RWPE2 (cell line): ENCODE data around the gene CLMN.

ENCODE experiments used
- ATAC-seq: fragments of 200-7000 bp; cut with Tn5 transposase; 3 replicates; pipeline ENCODE4 v1.9.1; 2021; ENCODE audit warnings: low read depth
- DNase-seq: peaks from one replicate; pipeline ENCODE4 v3.0.0-alpha.2; 2020; ENCODE audit warnings: low spot score
- H3K27ac ChIP-seq: fragments of 450-650 bp; 2 replicates; pipeline ENCODE4 v1.5.1; 2017; ENCODE audit warnings: mild to moderate bottlenecking; ENCODE audit not compliant: poor library complexity, severe bottlenecking
- H3K27me3 ChIP-seq: fragments of 250-450 bp; sonication (Bioruptor Pico); 2 replicates; pipeline ENCODE4 v1.5.1; 2021; ENCODE audit warnings: mild to moderate bottlenecking, moderate library complexity; ENCODE audit not compliant: insufficient read depth, poor library complexity, severe bottlenecking
- H3K36me3 ChIP-seq: fragments of 250-450 bp; sonication (Bioruptor Pico); 2 replicates; pipeline ENCODE4 v1.5.1; 2020; ENCODE audit warnings: low read depth, mild to moderate bottlenecking, moderate library complexity
- H3K4me1 ChIP-seq: fragments of 250-450 bp; sonication (Bioruptor Pico); 2 replicates; pipeline ENCODE4 v1.5.1; 2021; ENCODE audit warnings: mild to moderate bottlenecking, moderate library complexity; ENCODE audit not compliant: insufficient read depth, poor library complexity, severe bottlenecking
- H3K4me3 ChIP-seq: fragments of 250-450 bp; sonication (Bioruptor Pico); 2 replicates; pipeline ENCODE4 v1.5.1; 2021; ENCODE audit warnings: mild to moderate bottlenecking, moderate library complexity; ENCODE audit not compliant: severe bottlenecking
- H3K9me3 ChIP-seq: fragments of 250-450 bp; sonication (Bioruptor Pico); 2 replicates; pipeline ENCODE4 v1.5.1; 2021; ENCODE audit warnings: mild to moderate bottlenecking, moderate library complexity; ENCODE audit not compliant: severe bottlenecking
- CTCF ChIP-seq: fragments of 450-650 bp; IDR thresholded peaks from one replicate; pipeline ENCODE4 v1.5.1; 2017; ENCODE audit warnings: mild to moderate bottlenecking, moderate library complexity; ENCODE audit not compliant: poor library complexity, severe bottlenecking

CLMN gene

GRCh38 chr14:95233702-95234241, 85.9 kb downstream of the CLMN start:
- no peaks in the 10 kb centered on the region for H3K27me3 ChIP-seq
- no peak for TF ChIP-seq CTCF
- H3K36me3 ChIP-seq, result no peaks in the 10 kb centered on the region
- H3K4me3 ChIP-seq, result no peak overlapping the region
- ATAC-seq (no peak), DNase-seq (no peak)
- no peaks in the 10 kb centered on the region for H3K9me3 ChIP-seq
- no peaks in the 10 kb centered on the region for H3K4me1 ChIP-seq
- H3K27ac ChIP-seq, result no peak overlapping the region

GRCh38 chr14:95232894-95233584, 86.7 kb downstream of the CLMN start:
- no peak for ATAC-seq
- no peaks in the 10 kb centered on the region for H3K36me3 ChIP-seq
- no peak for TF ChIP-seq CTCF
- no peaks in the 10 kb centered on the region for H3K27me3 ChIP-seq
- no peak overlapping the region for H3K27ac ChIP-seq
- no peak overlapping the region for H3K4me3 ChIP-seq
- no peaks in the 10 kb centered on the region for H3K9me3 ChIP-seq
- DNase-seq, result no peak
- H3K4me1 ChIP-seq, result no peaks in the 10 kb centered on the region

GRCh38 chr14:95231966-95232633, 87.6 kb downstream of the CLMN start:
- no peak for ATAC-seq
- Histone ChIP-seq H3K27me3 (no peaks in the 10 kb centered on the region), H3K36me3 (no peaks in the 10 kb centered on the region), H3K9me3 (no peaks in the 10 kb centered on the region), H3K27ac (no peak overlapping the region), H3K4me3 (no peak overlapping the region), H3K4me1 (no peaks in the 10 kb centered on the region)
- DNase-seq, result no peak
- no peak for TF ChIP-seq CTCF

GRCh38 chr14:95229749-95230148, 90.0 kb downstream of the CLMN start:
- TF ChIP-seq CTCF, result no peak
- Histone ChIP-seq H3K27me3 (no peaks in the 10 kb centered on the region), H3K4me1 (no peaks in the 10 kb centered on the region), H3K4me3 (no peak overlapping the region), H3K9me3 (no peaks in the 10 kb centered on the region), H3K36me3 (no peaks in the 10 kb centered on the region), H3K27ac (no peak overlapping the region)
- no peak for ATAC-seq
- no peak for DNase-seq

- no peak for TF ChIP-seq CTCF
- H3K4me1 ChIP-seq, result peaks cover 1% of the 10 kb centered on the region
- ATAC-seq, result no peak
- no peaks in the 10 kb centered on the region for H3K9me3 ChIP-seq
- H3K27me3 ChIP-seq, result no peaks in the 10 kb centered on the region
- no peak overlapping the region for H3K27ac ChIP-seq
- H3K36me3 ChIP-seq, result no peaks in the 10 kb centered on the region
- DNase-seq, result no peak
- H3K4me3 ChIP-seq, result no peak overlapping the region
Observed at GRCh38 chr14:95228240-95228639, 91.5 kb downstream of the CLMN start.
